ENCODE data around the gene ARL15. TPM values are rescaled to one million over a fixed set of nuclear protein-coding genes. Genes with fewer than 3 reads are reported as not detected.

ARL15 gene
- total RNA-seq, 1 experiment from 2014 or later, result 13.0 TPM

DNA sequence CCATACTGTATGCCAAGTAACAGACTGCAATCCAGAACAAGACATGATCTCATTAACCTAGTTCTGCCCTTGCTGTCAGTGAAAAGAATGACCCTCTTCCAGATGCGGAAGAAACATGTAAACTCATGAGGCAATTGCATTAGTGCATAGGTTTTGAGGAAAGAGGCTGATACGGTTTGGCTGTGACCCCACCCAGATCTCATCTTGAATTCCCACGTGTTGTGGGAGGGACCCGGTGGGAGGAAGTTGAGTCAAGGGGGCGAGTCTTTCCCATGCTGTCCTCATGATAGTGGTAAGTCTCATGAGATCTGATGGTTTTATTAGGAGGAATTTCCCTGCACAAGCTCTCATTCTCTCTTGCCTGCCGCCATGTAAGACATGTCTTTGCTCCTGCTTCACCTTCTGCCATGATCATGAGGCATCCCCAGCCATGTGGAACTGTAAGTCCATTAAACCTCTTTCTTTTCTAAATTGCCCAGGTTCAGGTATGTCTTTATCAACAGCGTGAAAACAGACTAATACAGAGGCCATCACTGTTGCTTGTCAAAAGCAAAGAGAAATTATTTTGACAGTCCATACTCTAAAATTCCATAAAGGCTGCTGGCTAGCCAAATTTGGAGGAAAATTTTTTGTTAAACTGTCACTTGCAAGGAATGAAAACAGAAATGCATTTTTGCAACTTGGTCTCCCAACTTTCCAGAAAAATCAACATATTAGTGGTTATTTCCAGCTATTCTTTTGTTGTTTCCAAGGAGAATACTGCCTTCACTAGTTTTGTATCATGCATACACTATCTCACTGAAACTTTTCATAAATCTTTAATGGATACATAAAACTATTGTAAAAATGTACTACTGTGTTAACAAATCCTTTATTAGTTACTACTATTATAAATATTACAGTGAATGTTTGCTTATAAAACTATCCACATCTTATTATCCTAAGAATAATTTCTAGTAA is 3.2 kb upstream of the ARL15 start:
- Histone ChIP-seq H2BK12ac (ENCODE audit: insufficient read length, low read depth, low read length) (no peak overlapping the region), H4K20me1 (ENCODE audit: control insufficient read depth, insufficient read depth, insufficient read length) (no peaks in the 10 kb centered on the region), H2BK15ac (ENCODE audit: low read depth, low read length) (no peak overlapping the region), H2BK120ac (ENCODE audit: low read depth, low read length, poor library complexity, severe bottlenecking) (no peak overlapping the region), H3K79me1 (ENCODE audit: insufficient read depth, low read depth, low read length, poor library complexity, severe bottlenecking) (no peaks in the 10 kb centered on the region), H2AK5ac (ENCODE audit: insufficient read length, low read length) (no peak overlapping the region), H3T11ph (ENCODE audit: low read length) (no peak overlapping the region), H4K8ac (replicated peaks; ENCODE audit: insufficient read length, low read depth, low read length) (no peak overlapping the region), H3K4me1 (ENCODE audit: insufficient read depth, low read length) (no peaks in the 10 kb centered on the region), H2BK5ac (ENCODE audit: insufficient read length, low read length) (no peak overlapping the region), H2AFZ (ENCODE audit: low read length) (no peak overlapping the region), H3K18ac (ENCODE audit: insufficient read length, low read depth, low read length) (no peak overlapping the region), H3K4ac (ENCODE audit: low read depth, low read length) (no peak overlapping the region), H3K27ac (ENCODE audit: insufficient read length, low read depth, low read length) (no peak overlapping the region), H3K9me3 (ENCODE audit: control insufficient read depth, low read depth, low read length) (no peaks in the 10 kb centered on the region), H2BK20ac (ENCODE audit: low read depth, low read length, poor library complexity, severe bottlenecking) (no peak overlapping the region), H3K56ac (ENCODE audit: insufficient read length, low read depth, low read length) (no peak overlapping the region), H3K4me2 (ENCODE audit: insufficient read depth, insufficient read length, low read length) (no peak overlapping the region), H3K9ac (ENCODE audit: extremely low read depth, insufficient read length, low read length) (no peak overlapping the region), H4K5ac (ENCODE audit: insufficient read length, low read depth, low read length) (no peak overlapping the region), H3K23me2 (ENCODE audit: insufficient read length, low read depth, low read length, poor library complexity, severe bottlenecking) (peaks cover 20% of the 10 kb centered on the region), H3K27me3 (ENCODE audit: insufficient read depth, low read length) (no peaks in the 10 kb centered on the region), H3K23ac (ENCODE audit: insufficient read length, low read depth, low read length) (no peak overlapping the region), H3K79me2 (ENCODE audit: insufficient read depth, low read length) (no peaks in the 10 kb centered on the region), H3K14ac (ENCODE audit: insufficient read depth, low read length) (no peak overlapping the region), H4K91ac (ENCODE audit: insufficient read length, low read depth, low read length) (no peak overlapping the region)
- DNase-seq, result no peak
- Mint-ChIP-seq H3K4me1 (peaks cover 13% of the 10 kb centered on the region in 2 experiments), H3K27ac (no peak overlapping the region), H3K27me3 (ENCODE audit: low read depth) (peaks cover 25% of the 10 kb centered on the region), H3K4me3 (no peak overlapping the region; a peak in 1 of 5 replicates), H3K36me3 (ENCODE audit: insufficient read depth in 1 of 3, low read depth in 3 of 3) (no peaks in the 10 kb centered on the region; a peak in 1 of 7 replicates), H3K9me3 (no peaks in the 10 kb centered on the region; a peak in 2 of 5 replicates)
- no CpG with 5 or more reads among the region's 7 CpGs for WGBS (ENCODE audit: extremely low coverage, insufficient read length, low lambda C conversion rate)
- TF ChIP-seq CTCF (conservative IDR thresholded peaks at IDR 0.05), result no peak
